ENCODE measurements around the gene CHID1.
A peak's percentile ranks its signal among the peaks of the same experiment; 100 is the strongest.

Gene CHID1

GRCh38 chr11:844693-845644, 65.6 kb downstream of the CHID1 start:
- no peak for DNase-seq

GRCh38 chr11:843818-844692, 66.6 kb downstream of the CHID1 start:
- no peak for DNase-seq

DNA sequence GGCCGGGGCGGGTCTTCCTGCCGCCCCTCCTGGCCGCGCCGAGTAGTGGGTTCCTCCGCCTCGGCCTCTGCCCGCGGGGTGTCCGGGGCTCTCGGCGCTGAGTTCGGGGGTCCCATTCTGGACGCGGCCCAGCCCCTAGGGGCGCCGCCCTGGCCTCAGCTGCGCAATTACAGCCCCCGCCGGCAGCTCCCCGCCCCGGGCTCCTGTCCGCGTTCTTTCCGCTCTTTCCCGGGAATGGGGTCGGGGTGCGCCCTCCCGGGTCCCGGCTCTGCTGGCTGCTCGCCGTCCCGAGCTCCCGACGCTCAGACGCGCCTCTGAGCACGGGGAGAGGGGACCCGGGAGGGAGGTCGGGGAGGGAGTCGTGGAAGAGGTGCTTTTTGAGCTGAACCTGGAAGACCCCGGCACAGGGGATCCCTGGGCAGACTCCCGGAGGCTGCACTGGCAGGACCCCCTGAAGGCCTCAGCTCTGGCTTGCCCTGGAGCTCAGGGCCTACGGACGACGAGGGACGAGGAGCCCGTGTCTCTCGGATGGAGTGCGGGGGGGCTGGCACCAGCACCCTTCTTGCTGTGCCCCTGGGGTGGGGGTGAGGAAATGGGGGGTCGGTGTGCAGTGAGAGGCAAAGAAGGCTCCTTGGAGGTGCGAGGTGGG, 67.4 kb downstream of the CHID1 start:
- DNase-seq: no peak

- peak; percentile 86 for DNase-seq
These were observed 68.1 kb downstream of the CHID1 start, which contains the start of the genes POLR2L and TSPAN4 for GRCh38 chr11:842370-843002. Gene POLR2L, minus strand, starts transcription at chr11:842529. Its CDS starts 21 bp downstream, at chr11:842508. Gene TSPAN4, plus strand, starts transcription at chr11:842852. Its CDS starts 7,453 bp downstream, at chr11:850305.

DNA sequence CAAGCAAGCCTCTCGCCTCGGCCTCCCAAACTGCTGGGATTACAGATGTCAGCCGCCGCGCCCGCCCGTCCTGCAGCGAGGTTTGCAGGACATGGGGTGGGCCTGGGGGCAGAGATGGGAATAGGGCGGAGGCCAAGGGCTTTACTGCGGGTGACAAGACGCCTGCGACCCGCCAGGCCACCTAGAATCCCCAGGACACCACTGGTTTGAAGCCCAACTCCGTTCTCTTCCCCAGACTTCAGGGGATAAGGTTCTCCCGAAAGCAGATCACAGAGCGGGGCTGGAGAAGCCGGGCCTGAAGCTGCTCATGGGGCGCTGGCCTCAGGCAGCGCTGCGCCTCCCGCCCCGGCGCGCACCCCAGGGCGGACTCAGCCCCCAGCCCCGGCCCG, 68.6 kb downstream of the CHID1 start:
- no peak for DNase-seq

- no peak for DNase-seq
These were observed 70.6 kb downstream of the CHID1 start for GRCh38 chr11:839875-840617.

- DNase-seq: no peak
These were observed 71.4 kb downstream of the CHID1 start for GRCh38 chr11:839280-839623.

- no peak for DNase-seq
These were observed 72.0 kb downstream of the CHID1 start for GRCh38 chr11:838441-839279.

GRCh38 chr11:837990-838307, 72.7 kb downstream of the CHID1 start:
- no peak for DNase-seq

DNA sequence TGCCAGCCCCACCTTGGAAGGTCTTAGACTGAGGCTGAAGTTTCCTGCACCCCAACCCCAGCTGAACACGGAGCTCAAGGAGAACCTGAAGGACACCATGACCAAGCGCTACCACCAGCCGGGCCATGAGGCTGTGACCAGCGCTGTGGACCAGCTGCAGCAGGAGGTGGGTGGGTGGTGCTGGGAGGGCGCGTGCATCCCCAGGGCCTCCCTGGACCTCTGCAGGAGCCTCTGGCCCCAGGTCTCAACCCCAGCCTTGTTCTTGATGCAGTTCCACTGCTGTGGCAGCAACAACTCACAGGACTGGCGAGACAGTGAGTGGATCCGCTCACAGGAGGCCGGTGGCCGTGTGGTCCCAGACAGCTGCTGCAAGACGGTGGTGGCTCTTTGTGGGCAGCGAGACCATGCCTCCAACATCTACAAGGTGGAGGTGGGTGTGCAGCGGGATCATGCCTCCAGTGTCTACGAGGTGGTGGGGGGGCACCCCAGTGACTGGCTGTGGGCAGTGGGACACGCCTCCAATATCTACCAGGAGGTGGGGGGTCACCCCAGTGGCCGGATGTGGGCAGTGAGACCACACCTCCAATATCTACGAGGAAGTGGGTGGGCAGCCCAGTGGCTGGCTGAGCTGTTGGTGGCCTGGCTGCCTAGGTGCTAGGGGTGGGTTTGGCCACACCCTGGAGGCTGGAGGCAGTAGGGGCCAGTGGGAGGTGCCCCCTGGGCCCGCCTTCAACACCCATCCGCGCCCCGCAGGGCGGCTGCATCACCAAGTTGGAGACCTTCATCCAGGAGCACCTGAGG, 73.2 kb downstream of the CHID1 start:
- DNase-seq: no peak

- no peak for DNase-seq
These were observed 73.9 kb downstream of the CHID1 start for GRCh38 chr11:836700-837099.

DNA sequence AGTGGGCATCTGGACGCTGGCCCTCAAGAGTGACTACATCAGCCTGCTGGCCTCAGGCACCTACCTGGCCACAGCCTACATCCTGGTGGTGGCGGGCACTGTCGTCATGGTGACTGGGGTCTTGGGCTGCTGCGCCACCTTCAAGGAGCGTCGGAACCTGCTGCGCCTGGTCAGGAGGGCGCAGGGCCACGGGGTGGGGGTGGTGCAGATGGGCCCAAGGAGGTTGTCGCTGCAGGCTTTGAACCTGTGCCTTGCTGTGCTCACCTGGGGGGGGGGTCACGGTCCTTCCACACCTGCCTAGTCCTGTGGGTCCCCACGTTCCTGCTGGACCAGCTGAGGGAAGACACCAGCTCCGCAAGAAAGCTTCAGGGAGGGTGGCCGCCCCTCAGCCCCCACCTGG, 74.3 kb downstream of the CHID1 start:
- DNase-seq: no peak

DNA sequence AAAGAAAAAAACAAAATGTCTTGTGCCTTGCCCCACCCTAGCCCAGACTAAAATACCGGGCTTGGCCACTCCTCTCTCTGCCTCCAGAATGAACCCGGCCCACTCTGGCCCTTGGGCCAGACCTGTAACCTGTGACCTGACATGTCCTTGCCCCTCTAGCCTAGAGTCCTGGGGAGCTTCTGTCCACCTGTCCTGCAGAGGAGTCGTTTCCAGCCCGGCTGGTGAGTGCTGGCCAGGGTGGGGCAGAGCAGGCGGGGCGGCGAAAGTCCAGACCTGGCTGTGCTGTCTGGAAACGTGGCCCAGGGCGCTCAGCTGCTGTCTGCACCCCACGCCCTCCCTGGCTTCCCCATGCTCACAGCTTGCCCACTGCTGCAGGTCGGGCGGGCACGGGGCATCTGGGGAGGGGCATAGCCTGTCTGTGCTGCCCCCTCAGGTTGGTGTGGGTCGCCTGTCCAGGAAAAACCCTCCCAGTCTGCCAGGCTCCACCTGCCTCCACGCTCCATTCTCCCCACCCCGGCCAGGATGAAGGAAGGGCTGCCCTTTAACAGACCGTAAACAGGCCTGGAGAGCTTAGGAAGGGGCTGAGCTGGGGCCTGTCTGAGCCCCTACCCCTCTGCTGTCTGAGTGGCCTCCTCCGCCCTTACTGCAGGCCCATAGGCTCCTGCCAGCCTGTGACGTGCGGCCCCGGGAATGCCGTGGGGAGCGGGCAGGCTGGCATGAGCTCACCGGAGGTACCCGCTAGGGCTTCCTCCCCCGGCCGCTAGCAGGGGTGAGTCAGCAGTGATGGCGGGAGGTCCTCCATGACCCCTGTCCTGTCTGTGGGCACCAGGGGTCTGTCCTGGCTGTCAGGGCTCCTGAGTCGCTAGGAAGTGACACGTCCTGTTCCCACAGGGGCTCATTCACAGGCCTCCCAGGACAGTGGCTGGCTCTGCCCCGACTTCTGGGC, 76.0 kb downstream of the CHID1 start:
- DNase-seq: no peak

DNA sequence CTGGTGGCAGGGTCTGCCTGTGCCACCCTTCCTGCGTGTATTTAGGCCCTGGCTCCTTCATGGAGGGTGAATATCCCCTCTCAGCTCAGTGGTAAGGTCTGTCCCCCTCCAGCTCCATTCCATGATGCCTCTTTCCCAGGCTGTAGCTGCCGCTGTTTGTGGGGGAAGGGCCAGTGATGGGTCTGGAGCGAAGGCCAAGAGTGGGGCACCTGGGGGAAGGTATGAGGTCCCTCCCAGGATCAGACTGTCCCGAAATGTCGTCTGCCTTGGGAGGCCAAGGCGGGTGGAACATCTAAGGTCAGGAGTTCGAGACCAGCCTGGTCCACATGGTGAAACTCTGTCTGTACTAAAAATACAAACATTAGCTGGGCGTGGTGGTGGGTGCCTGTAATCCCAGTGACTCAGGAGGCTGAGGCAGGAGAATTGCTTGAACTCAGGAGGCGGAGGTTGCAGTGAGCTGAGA, 76.7 kb downstream of the CHID1 start:
- DNase-seq: no peak

DNA sequence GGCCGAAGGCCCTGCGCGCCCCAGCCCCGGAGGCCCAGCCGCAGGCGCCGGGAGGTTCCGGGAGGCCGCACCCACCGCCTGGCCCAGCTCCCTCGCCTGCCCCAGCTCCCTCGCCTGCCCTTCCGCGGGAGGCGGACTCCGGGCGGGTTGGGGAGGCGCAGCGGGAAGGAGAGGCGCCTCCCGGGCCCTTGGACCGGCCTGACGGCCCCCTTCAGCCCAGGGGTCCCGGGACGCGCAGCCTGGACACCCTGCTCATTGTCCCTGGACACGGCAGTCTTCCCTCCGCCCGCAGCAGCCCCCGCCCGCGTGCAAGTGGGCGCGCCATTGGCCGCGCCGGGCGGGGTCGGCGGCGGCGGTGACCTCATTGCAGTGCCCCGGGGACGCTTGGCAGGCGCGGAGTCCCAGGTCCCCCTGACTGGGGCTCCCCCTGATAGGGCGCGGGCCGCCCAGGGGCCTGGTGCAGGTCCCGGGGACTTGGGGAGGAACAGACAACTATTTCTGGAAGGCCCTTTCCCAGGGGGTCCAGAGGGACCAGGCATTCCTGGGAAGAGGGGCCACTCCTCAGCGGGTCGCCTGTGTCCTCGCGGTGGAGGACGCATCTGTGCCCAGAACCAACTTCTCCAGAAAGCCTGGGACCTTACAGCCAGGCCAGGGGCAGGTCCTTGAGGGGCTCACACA, 77.4 kb downstream of the CHID1 start:
- no peak for DNase-seq

DNA sequence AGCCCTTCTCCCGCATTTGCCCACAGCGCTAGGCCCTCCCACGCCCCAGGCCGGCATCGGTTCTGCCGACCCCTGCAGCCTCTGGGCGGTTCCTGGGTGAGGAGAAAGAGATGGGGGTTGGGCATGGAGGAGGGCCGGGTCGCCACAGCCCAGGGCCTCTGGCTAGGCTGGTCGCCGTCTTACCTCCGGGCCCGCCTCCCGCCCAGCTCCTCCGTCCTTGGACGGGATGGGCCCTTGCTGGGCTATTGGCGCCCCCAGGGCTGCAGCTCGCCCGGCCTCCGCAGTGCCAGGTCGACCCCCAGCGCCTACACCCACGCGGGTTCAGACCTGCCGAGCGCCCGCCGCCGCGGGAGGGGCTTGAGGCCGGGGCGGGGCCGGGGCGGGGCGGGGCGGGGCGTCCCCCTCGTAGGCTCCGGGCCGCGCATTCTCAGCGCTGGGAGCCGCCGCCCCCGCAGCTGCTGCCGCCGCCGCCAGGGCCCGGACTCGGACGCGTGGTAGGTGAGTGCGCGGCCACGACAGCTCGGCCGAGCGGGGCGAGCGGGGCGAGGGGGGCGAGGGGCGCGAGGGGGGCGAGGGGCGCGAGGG, 78.0 kb downstream of the CHID1 start, which contains the start of gene CD151:
CD151 (plus strand) TSS at position 424 of the 585 bp plus-strand sequence. CDS start 3,118 bp downstream, outside the sequence.
- no peak for DNase-seq

DNA sequence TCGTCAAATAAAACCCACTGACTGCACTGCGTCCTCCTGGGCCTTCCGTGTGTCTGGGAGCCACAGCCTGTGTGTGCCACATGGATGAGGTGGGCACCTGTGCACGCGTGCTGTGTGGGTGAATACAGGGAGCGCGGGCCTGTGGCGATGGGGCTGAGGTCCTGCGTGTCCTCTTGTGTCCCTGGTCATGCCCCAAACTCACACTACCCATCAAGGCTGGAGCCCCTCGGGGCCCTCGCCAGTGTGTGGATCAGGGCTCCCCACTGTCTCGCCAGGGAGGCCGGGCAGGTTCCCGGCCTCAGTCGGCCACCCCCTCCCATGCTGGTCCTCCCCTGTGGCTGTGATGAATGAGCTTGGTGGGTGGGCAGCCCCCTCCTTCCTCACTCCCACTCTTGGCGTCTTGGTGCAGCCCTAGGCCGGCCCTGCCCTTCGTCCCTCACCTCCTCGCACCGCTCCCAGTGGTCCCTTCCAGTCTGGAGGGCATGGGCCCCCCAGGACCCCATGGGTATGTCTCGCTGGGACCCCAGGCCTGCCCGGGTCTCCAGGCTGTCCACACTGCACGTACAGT, 78.6 kb downstream of the CHID1 start:
- no peak for DNase-seq
